GM13977 (cell line): ENCODE data around the gene NMNAT1.
"Not testable (repeated sequence)": the region's sequence is repeated elsewhere in the genome, so short reads cannot be mapped to it uniquely, and the experiment has no call there.

Experiments
- DNase-seq: peaks from one replicate; pipeline ENCODE4 v3.0.0; 2012; ENCODE audit warnings: low spot score
- in situ Hi-C: fragments of 300-500 bp; cut with MboI; formaldehyde crosslinking; loops from one replicate; pipeline ENCODE4 v1.12.0; 2022; ENCODE audit warnings: low sequenced_read_pairs, low pct_unique_long_range_greater_than_20kb, mixed read lengths, inconsistent platforms; ENCODE audit not compliant: unreplicated experiment
- TF ChIP-seq, protein P1 (sequence below): IDR thresholded peaks from 2 replicates; pipeline ENCODE4 v1.5.1; 2012; ENCODE audit warnings: mild to moderate bottlenecking, control low read depth; ENCODE audit not compliant: insufficient read depth; ENCODE audit errors: extremely low read depth, missing control alignments

NMNAT1 gene

DNA sequence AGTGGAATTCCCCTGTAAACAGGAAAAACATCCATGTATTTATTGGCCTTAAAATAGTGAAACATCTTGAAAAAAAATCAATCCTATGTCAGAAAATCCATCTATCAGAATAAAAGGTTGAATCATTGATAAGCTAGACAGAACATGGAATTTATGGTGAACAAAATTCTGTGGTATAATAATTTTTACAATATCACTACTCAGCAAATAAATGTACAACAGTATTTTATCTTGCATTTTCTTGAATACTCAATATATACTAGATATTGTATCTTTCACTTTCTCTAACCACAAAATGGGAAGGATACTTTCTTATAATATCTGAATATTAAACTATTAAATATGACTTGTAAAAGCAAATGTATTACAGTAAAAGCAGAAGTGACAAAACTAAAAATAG, 83.8 kb downstream of the NMNAT1 start:
- no peak for DNase-seq
- TF ChIP-seq, protein P1, sequence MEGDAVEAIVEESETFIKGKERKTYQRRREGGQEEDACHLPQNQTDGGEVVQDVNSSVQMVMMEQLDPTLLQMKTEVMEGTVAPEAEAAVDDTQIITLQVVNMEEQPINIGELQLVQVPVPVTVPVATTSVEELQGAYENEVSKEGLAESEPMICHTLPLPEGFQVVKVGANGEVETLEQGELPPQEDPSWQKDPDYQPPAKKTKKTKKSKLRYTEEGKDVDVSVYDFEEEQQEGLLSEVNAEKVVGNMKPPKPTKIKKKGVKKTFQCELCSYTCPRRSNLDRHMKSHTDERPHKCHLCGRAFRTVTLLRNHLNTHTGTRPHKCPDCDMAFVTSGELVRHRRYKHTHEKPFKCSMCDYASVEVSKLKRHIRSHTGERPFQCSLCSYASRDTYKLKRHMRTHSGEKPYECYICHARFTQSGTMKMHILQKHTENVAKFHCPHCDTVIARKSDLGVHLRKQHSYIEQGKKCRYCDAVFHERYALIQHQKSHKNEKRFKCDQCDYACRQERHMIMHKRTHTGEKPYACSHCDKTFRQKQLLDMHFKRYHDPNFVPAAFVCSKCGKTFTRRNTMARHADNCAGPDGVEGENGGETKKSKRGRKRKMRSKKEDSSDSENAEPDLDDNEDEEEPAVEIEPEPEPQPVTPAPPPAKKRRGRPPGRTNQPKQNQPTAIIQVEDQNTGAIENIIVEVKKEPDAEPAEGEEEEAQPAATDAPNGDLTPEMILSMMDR = no peak
- in situ Hi-C loops = no loop called here

DNA sequence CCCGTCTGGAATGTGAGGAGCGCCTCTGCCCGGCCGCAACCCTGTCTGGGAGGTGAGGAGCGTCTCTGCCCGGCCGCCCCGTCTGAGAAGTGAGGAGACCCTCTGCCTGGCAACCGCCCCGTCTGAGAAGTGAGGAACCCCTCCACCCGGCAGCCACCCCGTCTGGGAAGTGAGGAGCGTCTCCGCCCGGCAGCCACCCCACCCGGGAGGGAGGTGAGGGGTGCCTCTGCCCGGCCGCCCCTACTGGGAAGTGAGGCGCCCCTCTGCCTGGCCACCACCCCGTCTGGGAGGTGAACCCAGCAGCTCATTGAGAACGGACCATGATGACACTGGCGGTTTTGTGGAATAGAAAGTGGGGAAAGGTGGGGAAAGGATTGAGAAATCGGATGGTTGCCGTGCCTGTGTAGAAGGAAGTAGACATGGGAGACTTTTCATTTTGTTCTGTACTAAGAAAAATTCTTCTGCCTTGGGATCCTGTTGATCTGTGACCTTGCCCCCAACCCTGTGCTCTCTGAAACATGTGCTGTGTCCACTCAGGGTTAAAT, 85.8 kb downstream of the NMNAT1 start:
- DNase-seq, in situ Hi-C loops: not testable (repeated sequence)

DNA sequence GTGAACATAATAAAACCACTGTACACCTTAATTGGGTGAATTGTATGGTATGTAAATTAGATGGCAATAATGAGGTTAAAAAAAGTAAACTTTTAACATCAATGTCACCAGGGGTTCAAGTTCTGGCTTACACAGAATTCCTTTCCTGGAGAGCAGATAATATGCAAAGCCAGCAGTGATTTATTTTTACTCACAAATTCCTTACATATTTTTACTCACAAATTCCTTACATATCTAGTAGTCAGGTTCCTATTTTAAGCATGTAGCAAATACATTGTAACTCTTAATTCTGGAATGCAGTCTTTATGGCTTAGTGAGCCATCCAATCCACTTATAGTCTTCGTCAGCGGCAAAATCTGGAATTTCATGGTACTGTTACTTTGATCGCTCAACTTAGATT, 88.2 kb downstream of the NMNAT1 start:
- TF ChIP-seq, protein P1 = no peak
- in situ Hi-C loops = no loop called here
- no peak for DNase-seq

DNA sequence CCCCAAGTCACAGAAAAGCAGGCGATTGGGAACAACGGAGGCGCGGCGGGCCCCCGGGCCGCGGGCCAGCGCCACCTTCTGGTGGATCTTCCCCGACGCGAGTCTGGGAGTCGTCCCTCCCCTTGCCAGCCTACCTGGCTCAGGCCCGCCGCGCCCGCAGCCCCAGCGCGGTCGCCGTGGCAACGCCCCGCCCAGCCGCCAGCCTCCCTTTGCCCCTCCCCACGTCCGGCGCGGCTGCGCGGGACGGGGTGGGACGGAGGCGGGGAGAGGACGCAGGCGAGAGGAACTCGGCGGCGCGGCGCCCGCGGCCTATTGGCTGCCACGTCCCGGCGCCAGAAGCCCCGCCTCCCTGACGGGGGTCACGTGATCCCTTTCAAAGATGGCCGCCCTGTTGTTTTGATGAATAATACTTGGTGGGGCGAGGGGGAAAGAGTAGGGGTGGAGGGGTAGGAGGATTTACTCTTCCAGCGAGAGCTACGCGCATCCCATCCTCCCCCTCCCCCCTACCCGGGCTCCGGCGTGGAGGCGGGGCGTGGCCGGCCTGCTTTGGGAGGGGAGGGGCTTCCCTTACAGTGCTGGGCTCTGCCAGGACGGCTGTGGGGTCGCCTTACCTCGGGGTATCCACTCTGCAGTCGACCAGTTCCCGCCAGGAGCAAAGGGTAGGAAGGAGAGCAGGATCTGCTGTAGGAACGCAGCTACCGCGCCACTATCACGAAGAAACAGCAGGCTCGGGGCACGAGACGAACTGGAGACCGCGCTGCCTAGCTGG, 89.5 kb downstream of the NMNAT1 start, which contains the start of gene UBE4B:
TSS of gene UBE4B (plus strand) at position 369 of the 769 bp plus-strand sequence. CDS start 713 bp downstream, outside the sequence.
- DNase-seq = peak; percentile 99
- in situ Hi-C loops = no loop called here
- TF ChIP-seq, protein P1 = peak; percentile 87

DNA sequence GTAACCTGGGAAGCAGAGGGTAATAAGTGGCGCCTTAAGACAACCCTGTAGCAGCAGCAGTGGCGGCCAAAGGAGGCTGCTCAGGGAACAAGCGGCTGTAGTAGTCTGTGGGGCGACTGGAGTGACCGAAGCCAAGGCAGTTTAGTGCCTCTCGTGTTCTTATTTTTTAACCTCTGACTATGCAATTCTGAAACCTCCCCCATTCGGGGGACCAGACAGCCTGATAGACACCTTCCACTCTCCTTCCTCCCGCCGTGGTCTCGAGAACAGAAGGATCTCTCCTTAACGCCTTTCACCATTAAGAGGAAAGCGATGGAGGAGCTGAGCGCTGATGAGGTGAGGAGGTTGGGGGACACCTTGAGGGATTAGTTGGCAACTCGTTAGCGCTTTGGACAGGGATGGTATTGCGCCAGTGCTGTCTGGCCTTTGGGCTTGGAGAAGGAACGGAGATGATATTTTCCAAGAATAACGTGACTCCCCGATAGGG, 90.1 kb downstream of the NMNAT1 start:
- in situ Hi-C loops = no loop called here
- peak; percentile 39 for DNase-seq
- TF ChIP-seq, protein P1 = no peak
